Measurements from ENCODE around the gene TRIM29.
"Not testable (repeated sequence)": the region's sequence is repeated elsewhere in the genome, so short reads cannot be mapped to it uniquely, and the experiment has no call there.

The TRIM29 gene

GRCh38 chr11:120144501-120144900 is 6.6 kb upstream of the TRIM29 start:
- no peak for DNase-seq (ENCODE audit: low read depth)
- H3K4me3 ChIP-seq (ENCODE audit: low read depth, low read length), result no peak overlapping the region
- TF ChIP-seq, protein P1, sequence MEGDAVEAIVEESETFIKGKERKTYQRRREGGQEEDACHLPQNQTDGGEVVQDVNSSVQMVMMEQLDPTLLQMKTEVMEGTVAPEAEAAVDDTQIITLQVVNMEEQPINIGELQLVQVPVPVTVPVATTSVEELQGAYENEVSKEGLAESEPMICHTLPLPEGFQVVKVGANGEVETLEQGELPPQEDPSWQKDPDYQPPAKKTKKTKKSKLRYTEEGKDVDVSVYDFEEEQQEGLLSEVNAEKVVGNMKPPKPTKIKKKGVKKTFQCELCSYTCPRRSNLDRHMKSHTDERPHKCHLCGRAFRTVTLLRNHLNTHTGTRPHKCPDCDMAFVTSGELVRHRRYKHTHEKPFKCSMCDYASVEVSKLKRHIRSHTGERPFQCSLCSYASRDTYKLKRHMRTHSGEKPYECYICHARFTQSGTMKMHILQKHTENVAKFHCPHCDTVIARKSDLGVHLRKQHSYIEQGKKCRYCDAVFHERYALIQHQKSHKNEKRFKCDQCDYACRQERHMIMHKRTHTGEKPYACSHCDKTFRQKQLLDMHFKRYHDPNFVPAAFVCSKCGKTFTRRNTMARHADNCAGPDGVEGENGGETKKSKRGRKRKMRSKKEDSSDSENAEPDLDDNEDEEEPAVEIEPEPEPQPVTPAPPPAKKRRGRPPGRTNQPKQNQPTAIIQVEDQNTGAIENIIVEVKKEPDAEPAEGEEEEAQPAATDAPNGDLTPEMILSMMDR (IDR thresholded peaks at IDR 0.05; ENCODE audit: insufficient read depth, low read depth, low read length, missing control alignments), result no peak

DNA sequence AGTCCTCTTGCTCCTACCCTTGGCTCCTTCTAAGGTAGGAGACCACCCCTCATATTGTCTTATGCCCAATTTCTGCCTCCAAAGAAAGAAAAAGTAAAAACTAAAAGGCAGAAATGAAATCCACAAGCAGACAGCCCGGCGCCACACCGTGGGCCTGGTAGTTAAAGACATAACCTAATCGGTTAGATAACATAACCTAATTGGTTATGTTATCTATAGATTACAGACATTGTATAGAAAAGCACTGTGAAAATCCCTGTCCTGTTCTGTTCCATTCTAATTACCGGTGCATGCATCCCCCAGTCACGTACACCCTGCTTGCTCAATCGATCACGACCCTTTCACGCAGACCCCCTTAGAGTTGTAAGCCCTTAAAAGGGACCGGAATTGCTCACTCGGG is 5.6 kb upstream of the TRIM29 start:
- DNase-seq (ENCODE audit: low read depth); H3K4me3 ChIP-seq (ENCODE audit: low read depth, low read length): not testable (repeated sequence)

- DNase-seq (ENCODE audit: low read depth), result no peak
- H3K4me3 ChIP-seq (ENCODE audit: low read depth, low read length), result no peak overlapping the region
- TF ChIP-seq, protein P1 (IDR thresholded peaks at IDR 0.05; ENCODE audit: insufficient read depth, low read depth, low read length, missing control alignments), result no peak
Measured at GRCh38 chr11:120142441-120143100, 4.7 kb upstream of the TRIM29 start.

- TF ChIP-seq, protein P1 (IDR thresholded peaks at IDR 0.05; ENCODE audit: insufficient read depth, low read depth, low read length, missing control alignments), result no peak
- no peak overlapping the region for H3K4me3 ChIP-seq (ENCODE audit: low read depth, low read length)
- DNase-seq (ENCODE audit: low read depth), result no peak
Measured at GRCh38 chr11:120141768-120142423, 4.0 kb upstream of the TRIM29 start.

DNA sequence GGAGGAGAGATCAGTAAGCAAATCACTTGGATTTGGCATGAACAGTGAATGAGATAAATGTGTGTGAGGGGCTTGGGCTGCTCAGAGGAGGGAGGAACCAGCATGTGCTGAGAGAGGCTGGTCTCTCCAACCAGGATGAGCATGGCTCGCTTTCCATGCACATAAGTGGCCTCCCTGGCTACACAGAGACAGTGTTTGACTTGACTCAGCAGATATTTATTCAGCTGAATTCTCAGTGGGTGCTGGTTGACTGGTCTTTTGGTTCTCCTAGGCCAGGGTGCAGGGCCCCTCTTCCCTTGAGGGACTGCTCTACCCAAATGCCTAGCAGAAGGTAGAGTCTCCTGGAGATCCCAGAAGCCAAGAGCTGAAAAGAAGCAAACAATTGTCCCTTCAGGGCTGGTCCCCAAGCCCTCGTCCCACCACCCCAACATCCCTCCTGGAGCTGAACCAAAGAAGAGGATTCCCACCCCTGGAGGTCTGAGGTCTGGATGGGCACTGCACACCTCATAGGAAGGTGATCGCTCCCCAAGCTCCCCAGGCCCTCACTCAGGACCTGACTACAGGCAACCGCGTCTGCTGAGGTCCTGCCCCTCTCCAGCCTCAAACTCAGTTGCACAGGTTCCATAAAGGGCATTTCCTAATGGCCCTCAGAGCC is 3.3 kb upstream of the TRIM29 start:
- DNase-seq (ENCODE audit: low read depth), result no peak
- TF ChIP-seq, protein P1 (IDR thresholded peaks at IDR 0.05; ENCODE audit: insufficient read depth, low read depth, low read length, missing control alignments), result no peak
- no peak overlapping the region for H3K4me3 ChIP-seq (ENCODE audit: low read depth, low read length)

DNA sequence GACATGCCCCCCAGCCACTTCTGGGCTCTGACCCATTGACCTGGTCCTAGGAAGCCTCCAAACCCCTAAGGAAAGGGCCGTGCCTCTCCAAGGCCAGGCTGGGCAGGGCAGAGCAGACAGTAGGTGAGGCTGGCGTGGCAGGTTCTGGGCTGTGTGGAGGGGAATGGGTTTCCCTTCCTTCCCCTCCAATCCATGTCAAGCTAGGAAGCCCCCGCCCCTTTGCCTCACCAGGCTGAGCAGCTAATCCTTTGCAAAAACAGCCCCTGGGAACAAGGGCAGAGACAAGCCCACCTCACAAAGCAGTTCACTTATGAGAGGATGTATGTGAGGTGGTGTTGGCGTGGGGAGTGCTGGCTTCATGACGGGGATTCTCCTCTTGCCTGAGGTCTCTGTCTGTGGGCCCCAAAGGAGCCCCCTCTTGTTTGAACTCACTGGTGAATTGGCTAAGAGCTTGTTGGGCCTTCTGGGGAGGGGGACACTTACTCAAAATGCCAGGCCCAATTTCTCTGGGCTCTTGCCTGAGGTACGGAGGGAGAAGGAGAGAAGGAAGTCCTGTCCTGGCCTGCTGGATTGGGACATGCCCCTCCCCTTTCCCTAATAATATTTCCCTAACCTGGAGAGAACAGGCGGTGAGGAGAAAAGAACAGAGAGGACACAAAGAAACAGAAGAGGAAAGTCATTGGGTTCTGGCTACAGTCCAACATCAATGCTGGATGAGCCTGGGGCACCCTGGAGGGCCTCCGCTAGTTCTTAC is 1.6 kb upstream of the TRIM29 start:
- no peak for DNase-seq (ENCODE audit: low read depth)
- H3K4me3 ChIP-seq (ENCODE audit: low read depth, low read length), result no peak overlapping the region
- TF ChIP-seq, protein P1 (IDR thresholded peaks at IDR 0.05; ENCODE audit: insufficient read depth, low read depth, low read length, missing control alignments), result no peak

DNA sequence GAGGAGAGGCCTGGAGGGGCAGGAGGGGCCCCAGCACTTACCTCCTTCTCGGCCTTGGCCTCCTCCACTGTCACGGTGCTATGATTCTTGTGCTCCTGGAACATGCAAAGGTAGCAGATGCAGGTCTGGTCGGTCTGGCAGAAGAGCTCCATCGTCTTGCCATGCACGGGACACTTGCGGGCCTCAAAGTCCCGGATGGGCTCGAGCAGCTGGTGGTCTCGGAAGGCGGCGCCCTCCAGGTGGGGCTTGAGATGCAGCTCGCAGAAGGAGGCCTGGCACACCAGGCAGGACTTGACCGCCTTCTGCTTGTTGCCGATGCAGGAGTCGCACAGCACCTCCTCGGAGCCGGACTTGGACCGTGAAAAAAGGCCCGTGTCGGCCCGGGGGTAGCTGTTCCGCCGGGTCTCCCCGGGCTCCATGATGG is 714 bp downstream of the TRIM29 start:
- DNase-seq (ENCODE audit: low read depth), result no peak
- H3K4me3 ChIP-seq (ENCODE audit: low read depth, low read length), result no peak overlapping the region
- TF ChIP-seq, protein P1 (IDR thresholded peaks at IDR 0.05; ENCODE audit: insufficient read depth, low read depth, low read length, missing control alignments), result no peak
